CD14-positive monocyte (primary cell): Measurements from ENCODE around the gene ZNF668. TPM values are rescaled to one million over a fixed set of nuclear protein-coding genes. Genes with fewer than 3 reads are reported as not detected.

Experiments
- DNase-seq, 3 donors: peaks; one replicate each; pipeline ENCODE4 v3.0.0-alpha.2; 2011 to 2022
- H2AFZ ChIP-seq: 2 replicates; pipeline ENCODE4 v1.6.0; 2012; ENCODE audit warnings: mild to moderate bottlenecking, low read depth, low read length, inconsistent platforms; ENCODE audit not compliant: insufficient read depth, poor library complexity, severe bottlenecking
- H3K27ac ChIP-seq, 2 donors: 1 replicate in 1 of 2; 2 replicates in 1 of 2; pipeline ENCODE4 v1.5.1; 2012 to 2013; ENCODE audit warnings: low read length in 2 of 2, control low read depth in 1 of 2, inconsistent platforms in 1 of 2, low read depth in 1 of 2, mild to moderate bottlenecking in 1 of 2
- H3K27me3 ChIP-seq, 2 donors: one replicate each; pipeline versions ENCODE4 v1.6.0 to v1.6.1; 2011 to 2013; ENCODE audit warnings: low read length in 2 of 2; ENCODE audit not compliant: control insufficient read depth in 2 of 2, insufficient read depth in 2 of 2
- H3K36me3 ChIP-seq, 2 donors: replicated peaks in 1 of 2; 1 replicate in 1 of 2; 2 replicates in 1 of 2; pipeline versions ENCODE4 v1.5.1 to v1.6.1; 2012 to 2013; ENCODE audit warnings: low read length in 2 of 2, control low read depth in 1 of 2, inconsistent platforms in 1 of 2, mild to moderate bottlenecking in 1 of 2; ENCODE audit not compliant: insufficient read depth in 2 of 2, control insufficient read depth in 1 of 2
- H3K4me1 ChIP-seq, 2 donors: 1 replicate in 1 of 2; 2 replicates in 1 of 2; pipeline versions ENCODE4 v1.5.1 to v1.6.1; 2012 to 2013; ENCODE audit warnings: low read length in 2 of 2, control low read depth in 1 of 2, inconsistent platforms in 1 of 2, mild to moderate bottlenecking in 1 of 2, moderate library complexity in 1 of 2; ENCODE audit not compliant: insufficient read depth in 2 of 2, control insufficient read depth in 1 of 2
- H3K4me2 ChIP-seq: replicated peaks from 2 replicates; pipeline ENCODE3; 2012; ENCODE audit warnings: low read length, moderate library complexity, mild to moderate bottlenecking; ENCODE audit not compliant: poor library complexity, severe bottlenecking; ENCODE audit errors: extremely low read depth
- H3K4me3 ChIP-seq, 3 experiments: fragments of 200-600 bp in 1 of 3; sonication (generic) in 1 of 3; replicated peaks in 1 of 3; 1 replicate in 2 of 3; 2 replicates in 1 of 3; pipeline ENCODE4 v1.5.1; 2011 to 2013; ENCODE audit warnings: low read length in 3 of 3, mild to moderate bottlenecking in 3 of 3, control low read depth in 2 of 3, low read depth in 2 of 3, inconsistent platforms in 1 of 3, moderate library complexity in 1 of 3
- H3K79me2 ChIP-seq: 2 replicates; pipeline ENCODE4 v1.6.0; 2012; ENCODE audit warnings: mild to moderate bottlenecking, control low read depth, inconsistent platforms, low read length, moderate library complexity; ENCODE audit not compliant: insufficient read depth
- H3K9ac ChIP-seq: 2 replicates; pipeline ENCODE4 v1.6.0; 2017; ENCODE audit warnings: low read length, mild to moderate bottlenecking; ENCODE audit not compliant: insufficient read depth, poor library complexity, severe bottlenecking
- H3K9me3 ChIP-seq, 2 donors: replicated peaks in 1 of 2; 1 replicate in 1 of 2; 2 replicates in 1 of 2; pipeline versions ENCODE4 v1.5.1 to v1.6.1; 2012 to 2013; ENCODE audit warnings: low read length in 2 of 2, control low read depth in 1 of 2; ENCODE audit not compliant: control insufficient read depth in 1 of 2, insufficient read depth in 1 of 2
- H4K20me1 ChIP-seq: 2 replicates; pipeline ENCODE4 v1.6.0; 2012; ENCODE audit warnings: mild to moderate bottlenecking, low read length, control low read depth, moderate library complexity; ENCODE audit not compliant: insufficient read depth
- H3K27ac Mint-ChIP-seq, 7 donors: one replicate each; pipeline ENCODE4 v1.8.0; 2020; ENCODE audit warnings: mild to moderate bottlenecking in 7 of 7, mixed read lengths in 7 of 7, moderate library complexity in 6 of 7, inconsistent platforms in 2 of 7
- H3K27me3 Mint-ChIP-seq, 3 donors: one replicate each; pipeline ENCODE4 v1.8.0; 2021 to 2022; ENCODE audit warnings: low read depth in 3 of 3, mild to moderate bottlenecking in 3 of 3, mixed read lengths in 3 of 3, moderate library complexity in 3 of 3, inconsistent platforms in 1 of 3
- H3K36me3 Mint-ChIP-seq, 2 donors: one replicate each; pipeline ENCODE4 v1.8.0; 2020; ENCODE audit warnings: mixed read lengths in 2 of 2, inconsistent platforms in 1 of 2, mild to moderate bottlenecking in 1 of 2
- H3K4me1 Mint-ChIP-seq: one replicate; pipeline ENCODE4 v1.8.0; 2020; ENCODE audit warnings: mild to moderate bottlenecking, mixed read lengths
- H3K4me3 Mint-ChIP-seq, 2 donors: one replicate each; pipeline ENCODE4 v1.8.0; 2020; ENCODE audit warnings: mild to moderate bottlenecking in 2 of 2, mixed read lengths in 2 of 2, moderate library complexity in 1 of 2
- H3K9me3 Mint-ChIP-seq, 7 donors: one replicate each; pipeline ENCODE4 v1.8.0; 2020 to 2022; ENCODE audit warnings: mixed read lengths in 7 of 7, mild to moderate bottlenecking in 6 of 7, moderate library complexity in 6 of 7, inconsistent platforms in 2 of 7
- CTCF ChIP-seq: fragments of 200-600 bp; IDR thresholded peaks from one replicate; pipeline ENCODE4 v1.8.0; 2022; ENCODE audit warnings: antibody characterized with exemption, mild to moderate bottlenecking
- WGBS: methylation state at CpG from one replicate; pipeline ENCODE4 v1.1.5; 2013; ENCODE audit warnings: missing lambda C conversion rate; ENCODE audit not compliant: insufficient coverage; 5-methylcytosine and 5-hydroxymethylcytosine counted together
- intact Hi-C, 2 donors: fragments of 100-400 bp; cut with micrococcal nuclease; formaldehyde crosslinking; loops; one replicate each; pipeline versions ENCODE4 v1.15.0 to v1.15.1; 2023
- polyA plus RNA-seq, 3 donors: library from polyadenylated mRNA; depleted of rRNA in 1 of 3; unstranded in 2 of 3; stranded (reverse) in 1 of 3; fragments of 300-500 nt in 2 of 3; fragments of >200 nt in 1 of 3; fragmentation: Illumina TruSeq in 2 of 3; gene quantifications; 1 replicate in 2 of 3; 2 replicates in 1 of 3; pipeline ENCODE4 v1.2.3, GENCODE V29; 2012 to 2021

ZNF668 gene
- polyA plus RNA-seq, 3 donors, result 3.8 to 4.8 (median 4.5) TPM

DNA sequence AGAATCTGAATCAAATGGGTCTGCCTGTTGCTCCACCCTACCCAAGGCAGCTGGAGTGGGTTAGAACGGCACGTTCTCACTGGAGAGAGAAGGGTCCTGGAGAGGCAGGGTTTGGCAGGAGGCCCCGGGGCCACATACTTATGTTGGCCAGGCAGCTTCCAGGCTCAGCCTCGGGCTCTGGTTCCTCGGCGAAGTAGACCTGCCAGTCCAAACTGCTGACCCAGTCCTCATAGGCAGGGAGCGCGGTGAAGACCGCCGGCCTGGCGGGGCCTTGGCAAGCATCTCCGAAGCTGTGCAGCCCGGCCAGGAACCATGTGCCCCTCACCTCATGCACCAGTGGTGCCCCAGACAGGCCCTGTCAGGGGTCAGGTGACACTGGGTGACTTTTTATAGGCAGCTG, 9.9 kb upstream of the ZNF668 start:
- Mint-ChIP-seq H3K27ac (peak overlapping the region in 1 of 7 donors; percentile 23), H3K27me3 (peaks cover 0 to 3% (median 3%) of the 10 kb centered on the region in 3 donors), H3K4me1 (peaks cover 18% of the 10 kb centered on the region), H3K36me3 (peaks cover 38 to 64% of the 10 kb centered on the region in 2 donors), H3K4me3 (no peak overlapping the region), H3K9me3 (no peaks in the 10 kb centered on the region)
- Histone ChIP-seq H3K9me3 (no peaks in the 10 kb centered on the region), H3K27me3 (no peaks in the 10 kb centered on the region), H3K4me3 (no peak overlapping the region), H4K20me1 (peaks cover 61% of the 10 kb centered on the region), H3K79me2 (peaks cover 34% of the 10 kb centered on the region), H2AFZ (no peak overlapping the region), H3K4me1 (peaks cover 6 to 16% of the 10 kb centered on the region in 2 donors), H3K27ac (no peak overlapping the region), H3K36me3 (peaks cover 48 to 88% of the 10 kb centered on the region in 2 donors), H3K4me2 (no peak overlapping the region), H3K9ac (no peak overlapping the region)
- intact Hi-C loops, result no loop called here
- TF ChIP-seq CTCF, result no peak
- DNase-seq, result no peak
- WGBS, result 95% methylated on average over 13 of the region's 13 CpGs

DNA sequence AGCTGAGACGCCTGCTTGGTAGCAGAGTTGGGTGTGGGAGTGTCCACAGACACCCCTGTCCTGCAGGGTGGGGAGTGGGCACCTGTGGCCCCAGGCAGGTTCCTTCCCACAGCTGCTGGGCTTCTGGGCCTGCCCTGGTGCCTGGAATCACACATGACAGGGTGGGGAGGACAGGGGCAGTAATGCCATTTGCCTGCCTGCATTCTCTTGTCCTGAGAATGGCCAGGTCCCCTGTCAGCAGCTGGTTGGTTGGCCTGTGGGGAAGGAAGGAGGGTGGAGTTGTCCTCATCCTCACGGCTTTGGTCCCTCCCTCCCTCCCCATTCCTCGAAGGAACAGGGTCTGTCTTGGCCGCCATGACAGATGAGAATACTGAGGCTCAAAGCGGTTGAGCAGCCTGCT, 9.5 kb upstream of the ZNF668 start:
- Histone ChIP-seq H3K4me3 (no peak overlapping the region), H3K27me3 (no peaks in the 10 kb centered on the region), H3K36me3 (peaks cover 52 to 88% of the 10 kb centered on the region in 2 donors), H3K4me2 (no peak overlapping the region), H3K4me1 (peaks cover 10 to 20% of the 10 kb centered on the region in 2 donors), H3K79me2 (peaks cover 39% of the 10 kb centered on the region), H4K20me1 (peaks cover 65% of the 10 kb centered on the region), H3K9me3 (no peaks in the 10 kb centered on the region), H3K27ac (no peak overlapping the region), H3K9ac (peak overlapping the region; percentile 8), H2AFZ (no peak overlapping the region)
- no CpG with 5 or more reads among the region's 5 CpGs for WGBS
- peaks cover 22% of the 10 kb centered on the region for H3K4me1 Mint-ChIP-seq
- peaks cover 42 to 66% of the 10 kb centered on the region in 2 donors for H3K36me3 Mint-ChIP-seq
- H3K27ac Mint-ChIP-seq, result peak overlapping the region in 1 of 7 donors; percentile 66
- H3K4me3 Mint-ChIP-seq, result no peak overlapping the region
- H3K27me3 Mint-ChIP-seq, result peaks cover 0 to 3% (median 3%) of the 10 kb centered on the region in 3 donors
- intact Hi-C loops, result no loop called here
- TF ChIP-seq CTCF, result no peak
- no peaks in the 10 kb centered on the region for H3K9me3 Mint-ChIP-seq
- DNase-seq, result no peak
